Spleen (tissue), 11 donors: ENCODE data around the gene RAB23. TPM values are rescaled to one million over a fixed set of nuclear protein-coding genes. Genes with fewer than 3 reads are reported as not detected.

Experiments used
- DNase-seq: peaks from one replicate; pipeline ENCODE4 v3.0.0-alpha.2; 2020
- H3K27ac ChIP-seq, 8 donors: fragments of 200-600 bp; sonication (generic) in 7 of 8; 1 replicate in 4 of 8; 2 replicates in 4 of 8; pipeline versions ENCODE4 v1.5.0 to v1.8.0; 2016 to 2021; ENCODE audit warnings: inconsistent platforms in 4 of 8, mild to moderate bottlenecking in 4 of 8, moderate library complexity in 1 of 8
- H3K27me3 ChIP-seq, 7 donors: fragments of 200-600 bp; sonication (generic) in 6 of 7; replicated peaks in 1 of 7; 1 replicate in 4 of 7; 2 replicates in 3 of 7; pipeline versions ENCODE4 v1.5.0 to v1.8.0; 2016 to 2021; ENCODE audit warnings: inconsistent platforms in 3 of 7, mild to moderate bottlenecking in 1 of 7
- H3K36me3 ChIP-seq, 6 donors: fragments of 200-600 bp; sonication (generic) in 5 of 6; 1 replicate in 4 of 6; 2 replicates in 2 of 6; pipeline versions ENCODE4 v1.5.0 to v1.8.0; 2016 to 2021; ENCODE audit warnings: inconsistent platforms in 2 of 6
- H3K4me1 ChIP-seq, 6 donors: fragments of 200-600 bp; sonication (generic) in 5 of 6; 1 replicate in 3 of 6; 2 replicates in 3 of 6; pipeline versions ENCODE4 v1.5.0 to v1.8.0; 2016 to 2021; ENCODE audit warnings: inconsistent platforms in 3 of 6
- H3K4me3 ChIP-seq, 8 donors: fragments of 200-600 bp; sonication (generic) in 7 of 8; 1 replicate in 4 of 8; 2 replicates in 4 of 8; pipeline versions ENCODE4 v1.5.0 to v1.8.0; 2016 to 2021; ENCODE audit warnings: inconsistent platforms in 4 of 8, mild to moderate bottlenecking in 4 of 8, moderate library complexity in 2 of 8
- H3K9me3 ChIP-seq, 8 donors: fragments of 200-600 bp; sonication (generic) in 7 of 8; 1 replicate in 4 of 8; 2 replicates in 4 of 8; pipeline versions ENCODE4 v1.5.0 to v1.8.0; 2016 to 2021; ENCODE audit warnings: inconsistent platforms in 4 of 8
- CTCF ChIP-seq, 11 experiments: fragments of 200-600 bp in 7 of 11; fragments of 450-650 bp in 4 of 11; sonication (generic) in 4 of 11; IDR thresholded peaks in 8 of 11; conservative IDR thresholded peaks in 3 of 11; 1 replicate in 7 of 11; 2 replicates in 4 of 11; pipeline versions ENCODE4 v1.4.0 to v1.8.0; 2016 to 2021; ENCODE audit warnings: antibody characterized with exemption in 11 of 11, inconsistent platforms in 4 of 11, mild to moderate bottlenecking in 1 of 11
- POLR2A ChIP-seq, 3 donors: fragments of 450-650 bp; IDR thresholded peaks; one replicate each; pipeline ENCODE4 v1.5.1; 2017; ENCODE audit warnings: antibody characterized with exemption in 3 of 3, mild to moderate bottlenecking in 1 of 3
- POLR2AphosphoS5 ChIP-seq, 3 donors: sonication (generic); formaldehyde crosslinking; IDR thresholded peaks; one replicate each; pipeline ENCODE4 v1.5.1; 2017; ENCODE audit warnings: antibody characterized with exemption in 3 of 3
- WGBS, 5 donors: extraction: QIAGEN DNeasy Blood & Tissue Kit in 3 of 5; methylation state at CpG; one replicate each; pipeline versions ENCODE4 v1.1.5 to v1.1.7; 2013 to 2018; 5-methylcytosine and 5-hydroxymethylcytosine counted together
- intact Hi-C: fragments of 100-400 bp; cut with DNase I; formaldehyde crosslinking; loops from one replicate; pipeline ENCODE4 v1.15.0; 2023; ENCODE audit warnings: low total_unique reads
- polyA plus RNA-seq, 3 donors: library from polyadenylated mRNA; stranded (reverse); fragments of 200-250 nt; gene quantifications; one replicate each; pipeline ENCODE4 v1.2.1, GENCODE V29; 2013
- total RNA-seq, 7 donors: library from RNA; depleted of rRNA in 3 of 7; stranded (reverse); fragments of >200 nt in 3 of 7; fragmentation: NEBNext Ultra II Directional in 4 of 7; extraction: Animal tissue kit (Norgen Biotek cat#: 25700) in 4 of 7; gene quantifications; one replicate each; pipeline versions ENCODE4 v1.1.0 to v1.2.1, GENCODE V29; 2016 to 2021
- donor health status: healthy with polysubstance abuse.
- donor health status: DM: no; HTN: no; CAD: no; lungs with moderate emphysema.
- donor health status: DM: no; HTN: no; CAD: no.
- donor health status: Bipolar disorder and iron deficiency.
- donor health status: healthy.
- donor health status: DM: no; HTN: no; CAD: no.
- donor health status: DM: yes; HTN: yes; CAD: no.

Gene RAB23
- total and polyA plus RNA-seq, 10 donors, result 0.89 to 3.9 (median 2.1) TPM

GRCh38 chr6:57262488-57262887 lies 40.4 kb upstream of the RAB23 start:
- Histone ChIP-seq H3K9me3 (no peaks in the 10 kb centered on the region), H3K4me1 (no peaks in the 10 kb centered on the region), H3K4me3 (no peak overlapping the region), H3K27me3 (peaks cover 0 to 4% (median 0%) of the 10 kb centered on the region in 7 donors), H3K36me3 (no peaks in the 10 kb centered on the region), H3K27ac (no peak overlapping the region)
- 41 to 62% (median 44%) methylated on average over 2 of the region's 2 CpGs for whole genome bisulfite sequencing, 5 donors
- TF ChIP-seq POLR2A (IDR thresholded peaks at IDR 0.05), result no peak
- no peak for TF ChIP-seq CTCF (IDR thresholded peaks at IDR 0.05 in 8 of 11, conservative IDR thresholded peaks at IDR 0.05 in 3 of 11)
- TF ChIP-seq POLR2AphosphoS5 (IDR thresholded peaks at IDR 0.05), result no peak
- intact Hi-C loops, result no loop called here
- no peak for DNase-seq

GRCh38 chr6:57261926-57262325 lies 39.8 kb upstream of the RAB23 start:
- intact Hi-C loops, result no loop called here
- TF ChIP-seq POLR2AphosphoS5 (IDR thresholded peaks at IDR 0.05) (no peak), POLR2A (IDR thresholded peaks at IDR 0.05) (no peak), CTCF (IDR thresholded peaks at IDR 0.05 in 8 of 11, conservative IDR thresholded peaks at IDR 0.05 in 3 of 11) (no peak)
- Histone ChIP-seq H3K27ac (no peak overlapping the region), H3K4me3 (no peak overlapping the region), H3K4me1 (no peaks in the 10 kb centered on the region), H3K27me3 (peaks cover 0 to 4% (median 0%) of the 10 kb centered on the region in 7 donors), H3K36me3 (no peaks in the 10 kb centered on the region), H3K9me3 (no peaks in the 10 kb centered on the region)
- 74 to 93% (median 78%) methylated on average over 2 of the region's 2 CpGs for WGBS, 5 donors
- no peak for DNase-seq

- H3K4me3 ChIP-seq, result no peak overlapping the region
- 82 to 92% (median 85%) methylated on average over 2 of the region's 2 CpGs for WGBS, 5 donors
- intact Hi-C loops, result no loop called here
These were observed 37.0 kb upstream of the RAB23 start for GRCh38 chr6:57259064-57259463.

More at GRCh38 chr6:57259064-57259463, 37.0 kb upstream of the RAB23 start:
- H3K27me3 ChIP-seq, result peaks cover 0 to 4% (median 0%) of the 10 kb centered on the region in 7 donors
- TF ChIP-seq POLR2AphosphoS5 (IDR thresholded peaks at IDR 0.05) (no peak), POLR2A (IDR thresholded peaks at IDR 0.05) (no peak), CTCF (IDR thresholded peaks at IDR 0.05 in 8 of 11, conservative IDR thresholded peaks at IDR 0.05 in 3 of 11) (no peak)
- no peaks in the 10 kb centered on the region for H3K4me1 ChIP-seq
- DNase-seq, result no peak
- no peaks in the 10 kb centered on the region for H3K9me3 ChIP-seq
- H3K27ac ChIP-seq, result no peak overlapping the region
- no peaks in the 10 kb centered on the region for H3K36me3 ChIP-seq
